ENCODE data around the gene KREMEN2. TPM values are rescaled to one million over a fixed set of nuclear protein-coding genes. Genes with fewer than 3 reads are reported as not detected.
A peak's percentile ranks its signal among the peaks of the same experiment; 100 is the strongest.

KREMEN2 gene
- total and polyA plus RNA-seq, 2 of the 13 experiments (the other 11 are each of a cell fraction or from before 2014, with no cell fraction given), result 0.48 to 1.2 TPM

GRCh38 chr16:2963074-2963722, 877 bp upstream of the KREMEN2 start:
- Histone ChIP-seq H3K4me1 (ENCODE audit: insufficient read depth, low read length) (peaks cover 26% of the 10 kb centered on the region), H3K36me3 (replicated peaks in 1 of 2; ENCODE audit: control insufficient read depth in 1 of 2, insufficient read depth in 2 of 2, low read length in 2 of 2) (no peaks in the 10 kb centered on the region), H3K27me3 (ENCODE audit: control insufficient read depth in 1 of 2, insufficient read depth in 2 of 2, low read length in 2 of 2) (peaks cover 0 to 15% of the 10 kb centered on the region in 2 experiments; a peak in 3 of 5 replicates), H3K9me3 (ENCODE audit: low read length) (no peaks in the 10 kb centered on the region), H3K9ac (ENCODE audit: insufficient read depth, low read depth, low read length) (0 out of 2 replicates have a peak overlapping the region, but pooled peaks have one; percentile 22), H2AFZ (ENCODE audit: low read length) (no peak overlapping the region), H4K20me1 (ENCODE audit: insufficient read depth, low read length) (no peaks in the 10 kb centered on the region), H3K4me2 (ENCODE audit: low read depth, low read length) (peak overlapping the region; percentile 91), H3K79me2 (ENCODE audit: insufficient read depth, low read length) (no peaks in the 10 kb centered on the region), H3K4me3 (replicated peaks in 1 of 3; ENCODE audit: insufficient read depth in 1 of 3, low read depth in 2 of 3, low read length in 3 of 3) (peak overlapping the region; percentile 51 to 78 (median 63); a peak in 5 of 6 replicates), H3K27ac (ENCODE audit: extremely low read length, insufficient read depth, low read length) (no peak overlapping the region)
- ATAC-seq (peak; percentile 8; the same call in 2 of the 3 replicates), DNase-seq (ENCODE audit: low spot score) (no peak), FAIRE-seq (no peak)
- in situ Hi-C loops (cut with HindIII; ENCODE audit: extremely low pct_ligation_motif_present, low pct_unique_long_range_greater_than_20kb), result no loop called here
- WGBS (ENCODE audit: low lambda C conversion rate), result 0% methylated on average over 12 of the region's 40 CpGs
- intact Hi-C loops (cut with micrococcal nuclease; ENCODE audit: unreplicated experiment), result no loop called here
- POLR2A ChIA-PET, result interaction anchor here (0.5 to 2.5 kb wide), 6 partner anchors 17 to 235 kb away, joined by 3 to 10 read pairs (median 4); partner anchors contain the start of gene PKMYT1
- no TSS peak for BruUV-seq (replicated peaks)
- CTCF ChIA-PET (ENCODE audit: low intra/inter-chr PET ratio, low total read pairs), result interaction anchor here (1.5 kb wide), 1 partner anchor 20 kb away, joined by 3 read pairs; no protein-coding TSS in a partner anchor
- TF ChIP-seq MEIS1 (CRISPR knock-in tag; IDR thresholded peaks at IDR 0.05; ENCODE audit: borderline replicate concordance), result peak; percentile 21; the same call in 1 of the 2 replicates
- no peak for TF ChIP-seq NCOA1 (CRISPR knock-in tag; IDR thresholded peaks at IDR 0.05)
- TF ChIP-seq POLR2AphosphoS5 (IDR thresholded peaks at IDR 0.05; ENCODE audit: low read depth, low read length), result no peak
- no peak for TF ChIP-seq BCLAF1 (IDR thresholded peaks at IDR 0.05)
- TF ChIP-seq HMG20B (CRISPR knock-in tag; conservative IDR thresholded peaks at IDR 0.05), result no peak
- TF ChIP-seq, protein P1, sequence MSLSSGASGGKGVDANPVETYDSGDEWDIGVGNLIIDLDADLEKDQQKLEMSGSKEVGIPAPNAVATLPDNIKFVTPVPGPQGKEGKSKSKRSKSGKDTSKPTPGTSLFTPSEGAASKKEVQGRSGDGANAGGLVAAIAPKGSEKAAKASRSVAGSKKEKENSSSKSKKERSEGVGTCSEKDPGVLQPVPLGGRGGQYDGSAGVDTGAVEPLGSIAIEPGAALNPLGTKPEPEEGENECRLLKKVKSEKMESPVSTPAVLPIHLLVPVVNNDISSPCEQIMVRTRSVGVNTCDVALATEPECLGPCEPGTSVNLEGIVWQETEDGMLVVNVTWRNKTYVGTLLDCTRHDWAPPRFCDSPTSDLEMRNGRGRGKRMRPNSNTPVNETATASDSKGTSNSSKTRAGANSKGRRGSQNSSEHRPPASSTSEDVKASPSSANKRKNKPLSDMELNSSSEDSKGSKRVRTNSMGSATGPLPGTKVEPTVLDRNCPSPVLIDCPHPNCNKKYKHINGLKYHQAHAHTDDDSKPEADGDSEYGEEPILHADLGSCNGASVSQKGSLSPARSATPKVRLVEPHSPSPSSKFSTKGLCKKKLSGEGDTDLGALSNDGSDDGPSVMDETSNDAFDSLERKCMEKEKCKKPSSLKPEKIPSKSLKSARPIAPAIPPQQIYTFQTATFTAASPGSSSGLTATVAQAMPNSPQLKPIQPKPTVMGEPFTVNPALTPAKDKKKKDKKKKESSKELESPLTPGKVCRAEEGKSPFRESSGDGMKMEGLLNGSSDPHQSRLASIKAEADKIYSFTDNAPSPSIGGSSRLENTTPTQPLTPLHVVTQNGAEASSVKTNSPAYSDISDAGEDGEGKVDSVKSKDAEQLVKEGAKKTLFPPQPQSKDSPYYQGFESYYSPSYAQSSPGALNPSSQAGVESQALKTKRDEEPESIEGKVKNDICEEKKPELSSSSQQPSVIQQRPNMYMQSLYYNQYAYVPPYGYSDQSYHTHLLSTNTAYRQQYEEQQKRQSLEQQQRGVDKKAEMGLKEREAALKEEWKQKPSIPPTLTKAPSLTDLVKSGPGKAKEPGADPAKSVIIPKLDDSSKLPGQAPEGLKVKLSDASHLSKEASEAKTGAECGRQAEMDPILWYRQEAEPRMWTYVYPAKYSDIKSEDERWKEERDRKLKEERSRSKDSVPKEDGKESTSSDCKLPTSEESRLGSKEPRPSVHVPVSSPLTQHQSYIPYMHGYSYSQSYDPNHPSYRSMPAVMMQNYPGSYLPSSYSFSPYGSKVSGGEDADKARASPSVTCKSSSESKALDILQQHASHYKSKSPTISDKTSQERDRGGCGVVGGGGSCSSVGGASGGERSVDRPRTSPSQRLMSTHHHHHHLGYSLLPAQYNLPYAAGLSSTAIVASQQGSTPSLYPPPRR (CRISPR knock-in tag; IDR thresholded peaks at IDR 0.05; ENCODE audit: borderline replicate concordance), result 0 out of 2 replicates have a peak, but pooled peaks have one; percentile 23
- no peak for TF ChIP-seq ZNF556 (CRISPR knock-in tag; IDR thresholded peaks at IDR 0.05; ENCODE audit: borderline replicate concordance)
- TF ChIP-seq CC2D1A (CRISPR knock-in tag; IDR thresholded peaks at IDR 0.05), result no peak
- no peak for TF ChIP-seq ATF3 (CRISPR knock-in tag; IDR thresholded peaks at IDR 0.05)
- no peak for TF ChIP-seq ZSCAN25 (CRISPR knock-in tag; IDR thresholded peaks at IDR 0.05)
- TF ChIP-seq PATZ1 (CRISPR knock-in tag; IDR thresholded peaks at IDR 0.05), result peak; percentile 72
- TF ChIP-seq HOXA9 (CRISPR knock-in tag; IDR thresholded peaks at IDR 0.05; ENCODE audit: borderline replicate concordance), result no peak
- peak; percentile 73 for TF ChIP-seq AGO1 (IDR thresholded peaks at IDR 0.05; ENCODE audit: low read depth, low read length, poor library complexity, severe bottlenecking)

Measured in HepG2 (cell line).